ENCODE measurements around the gene PLIN3. TPM values are rescaled to one million over a fixed set of nuclear protein-coding genes. Genes with fewer than 3 reads are reported as not detected.
"Not testable (repeated sequence)": the region's sequence is repeated elsewhere in the genome, so short reads cannot be mapped to it uniquely, and the experiment has no call there.

PLIN3 gene
- total RNA-seq, 4 donors from 2014 or later = 67.3 to 173 (median 147) TPM

- no peak within 1 kb of the TSS for H3K27ac ChIP-seq
- DNase-seq = no peak
- H3K4me1 ChIP-seq = no peaks in the 10 kb centered on the region
- no peaks in the 10 kb centered on the region for H3K27me3 ChIP-seq
- 73 to 87% methylated on average over 6 to 7 of the region's 7 CpGs for WGBS, 2 donors
- H3K36me3 ChIP-seq = no peaks in the 10 kb centered on the region
- intact Hi-C loops (cut with DNase I) = no loop called here
- TF ChIP-seq CTCF (IDR thresholded peaks at IDR 0.05) (no peak), POLR2A (IDR thresholded peaks at IDR 0.05) (no peak)
- H3K4me3 ChIP-seq = no peak within 1 kb of the TSS
- H3K9me3 ChIP-seq = no peaks in the 10 kb centered on the region
Observed at GRCh38 chr19:4902796-4903195, 35.3 kb upstream of the PLIN3 start, which contains the start of gene ARRDC5. TSS of gene ARRDC5 (minus strand) at chr19:4902896. CDS start at chr19:4902825, 71 bp downstream.

DNA sequence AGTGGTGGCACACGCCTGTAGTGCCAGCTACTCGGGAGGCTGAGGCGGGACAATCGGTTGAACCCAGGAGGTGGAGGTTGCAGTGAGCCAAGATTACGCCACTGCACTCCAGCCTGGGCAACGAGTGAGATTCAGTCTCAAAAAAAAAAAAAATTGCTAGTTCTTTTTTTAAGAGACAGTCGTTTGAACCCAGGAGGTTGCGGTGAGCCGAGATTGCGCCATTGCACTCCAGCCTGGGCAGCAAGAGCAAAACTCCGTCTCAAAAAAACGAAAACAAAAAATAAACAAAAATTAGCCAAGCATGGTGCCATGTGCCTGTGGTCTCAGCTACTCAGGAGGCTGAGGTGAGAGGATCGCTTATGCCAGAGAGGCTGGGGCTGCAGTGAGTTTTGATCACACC lies 33.4 kb upstream of the PLIN3 start:
- DNase-seq; H3K36me3 ChIP-seq; intact Hi-C loops (cut with DNase I); H3K4me3 ChIP-seq; H3K9me3 ChIP-seq; H3K27ac ChIP-seq; H3K27me3 ChIP-seq: not testable (repeated sequence)
- peaks cover 0 to 12% (median 3%) of the 10 kb centered on the region in 3 donors for H3K4me1 ChIP-seq
- WGBS, 2 donors = 71 to 74% methylated on average over 12 to 13 of the region's 13 CpGs

- TF ChIP-seq POLR2A (IDR thresholded peaks at IDR 0.05) (no peak), CTCF (IDR thresholded peaks at IDR 0.05) (no peak)
- whole genome bisulfite sequencing, 2 donors = 77 to 97% methylated on average over 2 to 6 of the region's 7 CpGs
- no peaks in the 10 kb centered on the region for H3K9me3 ChIP-seq
- DNase-seq = no peak
- H3K36me3 ChIP-seq = no peaks in the 10 kb centered on the region
- peaks cover 0 to 17% (median 3%) of the 10 kb centered on the region in 3 donors for H3K4me1 ChIP-seq
- H3K4me3 ChIP-seq = no peak overlapping the region
- peak overlapping the region in 1 of 4 donors; percentile 34 for H3K27ac ChIP-seq
- H3K27me3 ChIP-seq = no peaks in the 10 kb centered on the region
- intact Hi-C loops (cut with DNase I) = no loop called here
Observed at GRCh38 chr19:4897146-4897545, 29.7 kb upstream of the PLIN3 start.

DNA sequence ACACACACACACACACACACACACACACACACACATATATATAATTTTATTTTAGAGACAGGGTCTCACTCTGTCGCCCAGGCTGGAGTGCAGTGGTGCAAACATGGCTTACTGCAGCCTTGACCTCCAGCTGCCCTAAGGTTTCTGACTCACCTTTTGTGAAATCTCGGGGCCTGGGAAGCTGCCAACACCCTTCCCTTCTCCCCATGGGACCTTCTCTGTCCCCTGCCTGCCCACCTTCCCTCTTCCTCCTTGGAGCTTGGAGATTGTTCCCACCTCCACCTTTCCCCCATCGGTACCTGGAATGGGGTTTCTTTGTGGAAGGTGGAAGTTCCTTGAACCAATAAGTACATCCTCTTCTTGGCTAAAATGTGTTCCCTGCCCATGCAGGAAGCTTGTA lies 28.9 kb upstream of the PLIN3 start:
- peaks cover 0 to 4% (median 0%) of the 10 kb centered on the region in 4 donors for H3K27me3 ChIP-seq
- H3K4me3 ChIP-seq = no peak overlapping the region
- no peak for DNase-seq
- no peaks in the 10 kb centered on the region for H3K36me3 ChIP-seq
- H3K27ac ChIP-seq = peak overlapping the region in 3 of 4 donors; percentile 3 to 64 (median 34)
- H3K4me1 ChIP-seq = peaks cover 0 to 17% (median 3%) of the 10 kb centered on the region in 3 donors
- H3K9me3 ChIP-seq = no peaks in the 10 kb centered on the region
- TF ChIP-seq POLR2A (IDR thresholded peaks at IDR 0.05) (no peak), CTCF (IDR thresholded peaks at IDR 0.05) (no peak)
- 51 to 59% methylated on average over 3 of the region's 3 CpGs for WGBS, 2 donors
- intact Hi-C loops (cut with DNase I) = no loop called here

DNA sequence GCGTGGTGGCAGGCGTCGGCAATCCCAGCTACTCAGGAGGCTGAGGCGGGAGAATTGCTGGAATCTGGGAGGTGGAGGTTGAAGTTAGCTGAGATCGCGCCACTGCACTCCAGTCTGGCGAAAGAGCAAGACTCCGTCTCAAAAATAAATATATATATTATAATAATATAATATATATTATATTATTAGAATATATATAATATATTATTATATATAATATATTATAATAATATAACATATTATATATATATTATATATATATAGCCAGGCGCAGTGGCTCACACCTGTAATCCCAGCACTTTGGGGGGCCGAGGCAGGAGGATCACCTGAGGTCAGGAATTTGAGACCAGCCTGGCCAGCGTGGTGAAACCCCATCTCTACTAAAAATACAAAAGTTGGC lies 25.5 kb upstream of the PLIN3 start:
- H3K27ac ChIP-seq; H3K36me3 ChIP-seq; intact Hi-C loops (cut with DNase I); H3K4me3 ChIP-seq; H3K9me3 ChIP-seq; DNase-seq: not testable (repeated sequence)
- Histone ChIP-seq H3K4me1 (peaks cover 0 to 17% (median 3%) of the 10 kb centered on the region in 3 donors), H3K27me3 (peaks cover 0 to 17% (median 0%) of the 10 kb centered on the region in 4 donors)
- WGBS, 2 donors = 86 to 91% methylated on average over 11 of the region's 11 CpGs

- TF ChIP-seq POLR2A (IDR thresholded peaks at IDR 0.05) (no peak), CTCF (IDR thresholded peaks at IDR 0.05) (no peak)
- 90% methylated on average over 3 to 11 of the region's 22 CpGs for WGBS, 2 donors
- Histone ChIP-seq H3K4me3 (no peak overlapping the region), H3K9me3 (no peaks in the 10 kb centered on the region), H3K27me3 (peaks cover 0 to 17% (median 0%) of the 10 kb centered on the region in 4 donors), H3K4me1 (peaks cover 0 to 8% (median 0%) of the 10 kb centered on the region in 3 donors), H3K36me3 (no peaks in the 10 kb centered on the region), H3K27ac (no peak overlapping the region)
- DNase-seq = no peak
- intact Hi-C loops (cut with DNase I) = no loop called here
Observed at GRCh38 chr19:4891066-4891465, 23.6 kb upstream of the PLIN3 start.

Measured in esophagus squamous epithelium (tissue), 5 donors.